NCI-H748 (cell line): ENCODE results near the gene GTF3C5.

Experiments
- DNase-seq: peaks from one replicate; lab custom pipeline; 2025; ENCODE audit not compliant: unreplicated experiment; lab: John Stamatoyannopoulos, UW

Gene GTF3C5

GRCh38 chr9:133104718-133105460 lies 74.1 kb downstream of the GTF3C5 start:
- no peak for DNase-seq

DNA sequence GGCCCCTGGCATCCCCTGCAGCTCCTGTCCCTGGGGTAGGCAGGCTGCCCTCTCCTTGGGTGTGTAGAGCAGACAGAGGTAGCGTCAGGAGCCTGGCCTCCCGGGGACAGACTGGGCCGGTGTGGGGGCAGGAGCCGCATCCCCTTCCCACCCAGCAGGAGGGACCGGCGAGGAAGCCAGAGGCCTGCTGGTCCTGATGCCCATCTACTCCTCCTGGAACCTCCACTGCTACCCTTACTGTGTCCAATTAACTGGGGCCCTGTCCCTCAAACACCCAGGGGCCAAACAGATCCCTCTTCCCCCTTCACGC lies 74.6 kb downstream of the GTF3C5 start:
- DNase-seq = no peak

DNA sequence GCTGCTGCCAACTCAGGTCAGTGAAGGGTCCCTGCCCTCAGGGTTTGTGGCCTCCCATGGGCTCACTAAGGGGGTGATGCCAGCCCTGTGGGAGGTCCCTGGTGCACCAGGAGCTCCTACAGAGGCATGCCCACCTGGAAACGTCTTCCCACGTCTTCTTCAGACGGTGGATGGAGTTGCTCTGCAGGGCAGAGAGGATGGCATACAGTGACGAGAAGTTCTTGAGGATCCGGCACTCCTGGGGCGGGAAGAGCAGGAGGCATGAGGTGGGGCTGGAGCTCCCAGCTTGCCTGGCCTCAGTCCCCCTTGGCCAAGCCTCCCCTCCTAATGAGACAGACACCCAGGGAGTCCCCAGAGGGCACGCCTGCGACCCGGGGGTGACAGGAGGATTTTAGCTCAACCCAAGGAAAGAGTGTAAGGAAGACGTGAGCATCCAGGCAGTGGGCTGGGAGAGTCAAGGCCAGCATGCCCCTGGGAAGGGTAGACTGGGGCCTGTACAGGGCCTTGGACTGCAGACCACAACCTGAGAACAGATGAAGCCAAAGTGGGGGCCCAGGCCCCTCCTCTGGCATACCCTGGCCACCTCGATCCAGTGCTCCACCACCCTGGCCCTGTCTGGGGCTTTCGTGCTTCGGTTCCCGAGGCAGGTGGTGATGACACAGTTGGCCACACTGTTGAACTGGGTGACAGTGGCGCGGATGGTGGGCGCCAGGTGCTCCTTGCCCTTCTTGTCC lies 75.9 kb downstream of the GTF3C5 start:
- no peak for DNase-seq

DNA sequence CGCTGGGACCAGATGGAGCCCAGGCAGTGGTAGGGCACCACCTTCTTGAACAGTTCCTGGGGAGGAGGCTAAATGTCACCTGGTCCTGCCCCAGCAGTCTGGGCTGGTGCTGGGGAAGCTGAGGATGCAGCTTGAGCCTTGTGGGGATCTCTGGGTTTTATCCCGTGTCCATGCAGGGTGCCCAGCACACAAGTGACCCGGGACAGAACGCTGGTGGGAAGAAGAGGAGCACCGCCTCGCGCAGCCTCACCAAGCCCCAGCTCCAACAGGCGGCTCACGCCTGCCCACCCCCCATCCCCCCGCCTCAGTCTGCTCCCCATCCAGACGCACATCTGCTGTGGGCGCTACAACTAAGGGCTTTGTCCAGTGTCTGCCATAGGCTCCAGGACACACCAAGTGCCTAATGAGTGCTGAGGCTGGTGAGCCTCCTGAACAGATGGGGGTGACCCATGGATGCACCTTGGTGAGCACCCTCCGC lies 76.5 kb downstream of the GTF3C5 start:
- no peak for DNase-seq
